ENCODE measurements around the gene CHST12.
"Not testable (repeated sequence)": the region's sequence is repeated elsewhere in the genome, so short reads cannot be mapped to it uniquely, and the experiment has no call there.

Gene CHST12

DNA sequence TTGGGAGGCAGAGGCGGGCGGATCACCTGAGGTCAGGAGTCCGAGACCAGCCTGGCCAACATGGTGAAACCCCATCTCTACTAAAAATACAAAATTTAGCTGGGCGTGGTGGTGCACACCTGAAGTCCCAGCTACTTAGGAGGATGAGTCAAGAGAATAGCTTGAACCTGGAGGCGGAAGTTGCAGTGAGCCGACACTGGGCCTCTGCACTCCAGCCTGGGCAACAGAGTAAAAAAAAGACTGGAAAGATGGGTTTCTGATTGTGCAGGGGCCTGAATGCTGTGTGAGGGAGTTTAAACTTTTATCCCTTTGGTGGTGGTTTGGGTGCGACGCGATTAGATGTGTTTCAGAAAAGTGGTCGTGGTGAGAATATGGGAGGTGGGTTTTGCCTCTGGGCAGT is 1.8 kb downstream of the CHST12 start:
- no peak for DNase-seq

DNA sequence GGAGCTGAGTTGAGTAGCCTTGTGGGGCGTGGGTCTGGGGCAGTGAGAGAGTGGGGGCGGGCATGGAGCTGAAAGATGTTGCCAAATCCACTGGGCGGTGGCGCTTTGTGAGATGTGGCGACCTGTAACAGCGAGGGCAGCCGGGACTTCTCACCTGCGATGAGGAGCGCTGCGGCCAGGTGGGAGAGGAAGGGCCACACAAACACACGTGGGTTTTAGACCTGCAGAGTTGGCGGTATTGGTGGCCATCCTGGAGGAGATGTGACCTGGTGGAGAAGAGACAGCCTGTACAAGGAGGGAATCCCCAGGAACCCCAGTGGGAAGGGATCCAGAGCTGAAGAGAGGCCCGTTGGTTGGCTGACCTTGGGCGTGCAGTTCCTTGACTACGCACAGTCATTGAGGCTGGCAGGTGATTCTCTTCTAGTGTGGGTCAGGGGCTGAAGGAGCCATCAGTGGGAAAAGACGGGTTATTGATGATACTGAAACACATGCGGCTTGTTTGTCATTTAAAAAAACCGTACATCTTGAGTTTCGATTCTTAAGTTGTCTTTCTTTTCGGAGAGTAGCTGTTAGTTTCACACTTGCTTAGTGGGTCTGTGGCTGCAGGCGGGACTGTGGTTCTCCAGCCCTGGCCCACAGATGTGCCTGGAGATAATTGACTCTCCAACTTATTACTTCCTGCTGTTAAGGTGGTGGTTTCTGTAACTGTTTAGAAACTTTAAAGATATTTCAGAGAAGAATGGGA is 2.4 kb downstream of the CHST12 start:
- no peak for DNase-seq

DNA sequence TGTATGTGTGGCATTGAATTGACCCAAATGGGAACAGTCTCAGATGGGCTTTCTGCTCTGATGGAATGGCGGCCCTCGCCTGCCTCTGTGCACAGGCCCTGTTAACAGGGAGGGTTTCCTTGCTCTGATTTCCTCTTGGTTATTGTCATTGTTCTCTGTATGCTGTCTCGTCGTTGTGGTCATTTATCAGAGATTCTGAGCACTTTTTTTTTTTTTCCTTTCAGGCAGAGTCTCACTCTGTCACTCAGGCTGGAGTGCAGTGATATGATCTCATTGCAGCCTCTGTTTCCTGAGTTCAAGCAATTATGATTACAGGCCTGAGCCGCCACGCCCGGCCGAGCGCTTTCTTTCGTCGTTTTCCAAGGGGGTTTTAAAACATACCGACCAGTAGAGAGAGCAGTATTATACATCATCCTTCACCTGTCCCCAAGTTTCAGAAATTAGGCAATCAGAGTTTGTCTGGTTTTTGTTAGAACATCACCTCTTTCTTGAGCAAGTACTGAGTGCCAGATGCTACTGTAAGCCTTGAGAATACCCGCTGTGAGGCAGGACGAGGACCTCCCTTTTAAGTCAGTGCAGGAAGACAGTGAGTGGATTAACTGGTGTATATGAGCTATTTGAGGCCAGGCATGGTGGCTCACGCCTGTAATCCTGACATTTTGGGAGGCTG is 6.5 kb downstream of the CHST12 start:
- no peak for DNase-seq

DNA sequence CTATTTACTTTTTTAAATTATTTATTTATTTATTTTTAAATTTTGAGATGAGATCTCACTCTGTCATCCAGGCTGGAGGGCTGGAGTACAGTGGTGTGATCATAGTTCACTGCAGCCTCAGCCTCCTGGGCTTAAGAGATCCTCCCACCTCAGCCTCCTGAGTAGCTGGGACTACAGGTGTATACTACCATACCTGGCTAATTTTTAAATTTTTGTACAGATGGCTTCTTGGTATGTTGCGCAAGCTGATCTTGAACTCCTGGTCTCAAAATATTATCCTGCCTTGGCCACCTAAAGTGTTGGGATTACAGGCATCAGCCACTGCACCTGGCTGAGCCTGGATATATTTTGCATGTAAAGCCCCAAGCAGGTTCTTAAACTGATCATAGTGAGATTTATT is 7.6 kb downstream of the CHST12 start:
- DNase-seq = no peak

DNA sequence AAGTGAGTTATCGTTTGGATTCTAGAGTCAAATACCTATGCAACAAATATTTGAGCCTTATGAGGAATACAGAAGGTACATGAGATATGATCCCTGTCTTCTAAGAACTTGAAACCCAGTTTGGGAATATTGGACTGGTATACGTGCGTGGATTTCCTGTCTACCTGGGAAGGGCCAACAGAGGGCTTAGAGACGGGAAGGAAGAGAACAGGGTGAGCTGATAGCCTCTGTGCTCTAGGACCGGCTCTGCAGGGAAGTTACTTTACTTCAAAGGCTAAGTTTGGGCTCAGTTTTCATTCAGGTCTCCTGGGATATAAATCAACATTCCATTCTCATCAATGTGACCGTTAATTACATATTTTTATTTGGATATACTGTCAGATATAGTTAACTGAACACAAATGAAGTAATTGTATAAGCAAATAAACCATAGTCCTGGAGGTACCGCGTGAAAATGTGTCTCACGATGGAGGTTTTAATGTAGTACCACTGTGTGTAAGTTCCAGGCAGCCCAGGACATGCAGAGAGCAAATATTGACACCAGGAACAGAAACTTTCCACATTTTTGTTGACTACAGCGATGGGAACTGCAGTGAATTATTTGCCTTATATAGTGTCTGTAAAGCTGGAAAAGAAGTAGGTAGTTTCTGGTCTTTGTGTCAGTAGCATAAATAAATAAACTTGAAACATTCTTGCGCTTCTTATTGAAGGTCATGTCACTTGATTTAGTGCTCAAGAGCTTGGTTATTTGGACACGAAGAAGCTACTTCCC is 8.6 kb downstream of the CHST12 start:
- no peak for DNase-seq

DNA sequence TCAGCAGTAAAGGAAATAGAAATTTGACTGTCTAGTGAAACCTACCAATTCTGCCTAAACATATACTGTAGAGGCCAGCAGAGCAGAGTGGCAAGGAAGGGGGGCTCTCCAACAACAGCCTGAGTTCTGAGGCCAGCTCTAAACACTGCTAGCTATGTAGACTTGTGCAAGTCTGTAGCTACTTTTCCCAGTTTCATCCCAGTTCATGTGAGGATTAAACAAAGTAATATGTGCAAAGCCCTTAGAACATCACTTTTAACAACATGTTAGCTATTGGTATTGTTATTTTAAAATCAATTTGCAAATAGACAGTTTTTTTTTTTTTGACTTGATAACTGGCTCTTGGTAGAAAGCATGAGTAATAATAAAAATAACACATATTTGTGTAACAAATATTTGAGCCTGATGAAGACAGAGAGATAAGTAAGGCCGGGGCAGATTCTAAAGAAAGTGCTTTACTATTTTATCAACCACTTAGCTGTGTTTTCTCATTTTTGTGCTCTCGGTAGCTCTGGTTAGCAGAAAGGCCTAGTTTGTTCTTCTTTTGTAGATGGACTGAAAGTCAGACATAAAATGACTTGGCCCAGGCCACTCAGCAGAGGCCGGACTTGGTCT is 9.3 kb downstream of the CHST12 start:
- no peak for DNase-seq

DNA sequence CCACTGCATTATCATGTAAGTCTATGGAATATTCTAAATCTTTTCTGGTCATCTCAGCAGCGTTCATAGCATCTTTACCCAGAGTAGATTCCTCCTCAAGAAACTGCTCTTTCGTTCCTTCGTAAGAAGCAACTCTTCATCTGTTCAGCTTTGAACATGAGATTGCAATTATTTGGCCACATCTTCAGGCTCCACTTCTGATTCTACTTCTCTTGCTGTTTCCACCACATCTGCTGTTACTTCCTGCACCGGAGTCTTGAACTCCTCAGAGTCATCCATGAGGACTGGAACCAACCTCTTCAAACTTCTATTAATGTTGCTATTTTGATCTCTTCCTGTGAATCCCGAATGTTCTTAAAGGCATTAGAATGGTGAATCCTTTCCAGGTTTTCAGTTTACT is 12.7 kb downstream of the CHST12 start:
- DNase-seq = no peak

DNA sequence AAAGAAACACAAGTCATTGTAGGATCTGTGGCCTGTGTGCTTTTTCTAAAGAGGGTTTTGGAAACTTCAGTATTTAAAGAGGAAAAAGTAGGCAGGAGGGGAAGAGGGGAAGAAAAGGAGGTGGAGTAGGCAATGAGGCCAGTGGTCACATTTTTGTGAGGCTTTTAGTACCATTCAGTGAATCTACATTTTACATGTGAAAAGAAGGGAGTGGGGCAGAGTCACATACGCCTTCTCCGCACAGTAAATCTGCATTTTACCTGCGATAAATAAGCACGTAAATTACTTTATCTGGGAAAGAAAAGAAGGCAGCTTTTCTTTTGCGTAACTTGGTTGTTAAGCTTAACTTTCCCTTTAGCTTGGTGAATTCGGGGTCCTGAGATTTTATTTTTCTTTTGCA is 13.2 kb downstream of the CHST12 start:
- DNase-seq = no peak

DNA sequence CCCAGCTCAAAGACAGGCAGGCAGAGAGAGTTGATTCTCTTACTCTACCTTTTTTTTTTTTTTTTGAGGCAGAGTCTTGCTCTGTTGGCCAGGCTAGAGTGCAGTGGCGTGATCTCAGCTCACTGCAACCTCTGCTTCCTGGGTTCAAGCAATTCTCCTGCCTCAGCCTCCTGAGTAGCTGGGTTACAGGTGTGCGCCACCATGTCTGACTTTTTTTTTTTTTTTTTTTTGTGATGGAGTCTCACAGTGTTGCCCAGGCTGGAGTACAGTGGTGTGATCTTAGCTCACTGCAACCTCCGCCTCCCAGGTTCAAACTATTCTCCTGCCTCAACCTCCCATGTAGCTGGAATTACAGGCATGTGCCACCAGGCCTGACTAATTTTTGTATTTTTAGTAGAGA is 13.8 kb downstream of the CHST12 start:
- DNase-seq = not testable (repeated sequence)

DNA sequence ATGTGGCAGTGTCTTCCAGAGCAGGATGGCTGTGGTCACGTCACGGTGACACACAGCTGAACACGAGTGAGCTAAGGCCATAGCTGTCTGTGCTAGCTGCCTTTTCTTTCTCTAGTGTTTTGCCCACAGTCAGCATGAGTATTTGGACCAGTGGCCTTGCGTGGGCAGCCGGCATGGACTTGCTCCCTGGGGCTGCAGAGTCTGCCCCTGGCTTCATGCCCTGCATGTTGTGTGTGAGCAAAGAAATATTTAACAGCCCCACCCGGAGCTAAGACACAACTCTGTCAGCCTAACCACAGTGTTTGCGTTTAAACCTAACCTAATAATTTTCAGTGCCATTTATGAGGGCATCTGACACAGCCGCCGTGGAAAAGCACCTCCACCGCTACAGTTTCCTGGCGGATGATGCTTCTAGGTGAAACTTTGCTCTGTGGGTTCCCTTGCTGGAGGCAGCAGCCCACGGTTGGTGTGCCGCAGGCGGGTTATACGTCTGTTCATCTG is 14.6 kb downstream of the CHST12 start:
- DNase-seq = no peak

DNA sequence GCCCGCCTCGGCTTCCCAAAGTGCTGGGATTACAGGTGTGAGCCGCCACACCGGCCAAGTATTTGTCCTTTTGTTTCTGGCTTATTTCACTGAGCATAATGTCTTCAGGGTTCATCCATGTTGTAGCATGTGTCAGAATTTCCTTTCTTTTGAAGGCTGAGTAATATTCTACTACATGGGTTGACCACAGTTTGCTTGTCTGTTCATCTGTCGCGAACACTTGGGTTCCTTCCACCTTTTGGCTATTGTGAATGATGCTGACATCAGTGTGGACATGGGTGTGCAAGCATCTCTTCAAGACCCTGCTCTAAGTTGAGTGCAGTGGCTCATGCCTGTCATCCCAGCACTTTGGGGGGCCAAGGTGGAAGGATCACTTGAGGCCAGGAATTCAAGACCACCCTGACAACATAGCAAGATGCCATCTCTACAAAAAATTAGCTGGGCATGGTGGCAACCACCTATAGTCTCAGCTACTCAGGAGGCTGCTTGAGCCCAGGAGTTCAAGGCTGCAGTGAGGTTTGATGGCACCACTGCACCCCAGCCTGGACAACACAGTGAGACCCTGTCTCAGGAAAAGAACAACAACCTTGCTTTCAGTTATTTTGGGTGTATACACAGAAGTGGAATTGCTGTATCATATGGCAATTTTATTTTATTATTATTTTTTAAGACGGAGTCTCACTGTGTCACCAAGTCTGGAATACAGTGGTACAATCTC is 17.0 kb downstream of the CHST12 start:
- DNase-seq = no peak

DNA sequence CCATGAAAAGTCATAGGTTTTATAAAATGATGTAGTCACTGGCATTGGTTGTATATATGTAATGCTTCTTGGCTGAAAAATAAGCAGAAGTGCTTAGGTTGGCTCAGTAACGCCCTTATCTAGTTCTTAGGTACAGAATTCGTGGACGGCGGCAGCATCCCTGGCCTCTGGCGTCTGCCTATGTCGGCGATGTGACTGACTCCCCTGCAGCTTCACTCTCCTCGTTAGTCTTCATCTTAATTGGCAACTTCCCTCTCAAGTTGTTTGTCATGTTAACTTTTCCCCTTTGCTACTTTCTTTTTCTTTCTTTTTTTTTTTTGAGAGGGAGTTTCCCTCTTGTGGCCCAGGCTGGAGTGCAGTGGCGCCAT is 18.5 kb downstream of the CHST12 start:
- DNase-seq = no peak

DNA sequence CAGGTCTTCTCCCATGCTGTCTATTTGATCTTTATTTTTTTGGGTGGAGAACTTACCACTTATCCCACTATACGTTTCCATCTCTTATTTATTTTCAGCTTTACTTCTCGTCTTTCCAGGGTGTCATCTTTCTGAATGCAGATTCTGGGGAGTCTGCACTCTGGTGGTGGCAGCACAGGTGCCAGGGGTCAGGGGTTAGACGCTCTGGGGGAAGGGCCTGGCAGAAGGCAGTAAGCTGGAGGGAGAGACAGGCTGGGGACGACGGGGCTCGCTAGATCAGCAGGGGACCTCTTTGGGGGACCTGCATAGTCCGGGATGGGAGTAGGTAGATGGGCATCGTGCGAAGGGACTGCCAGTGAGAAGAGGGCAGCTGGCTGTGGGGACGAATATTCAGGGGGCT is 22.3 kb downstream of the CHST12 start:
- DNase-seq = peak; percentile 42

DNA sequence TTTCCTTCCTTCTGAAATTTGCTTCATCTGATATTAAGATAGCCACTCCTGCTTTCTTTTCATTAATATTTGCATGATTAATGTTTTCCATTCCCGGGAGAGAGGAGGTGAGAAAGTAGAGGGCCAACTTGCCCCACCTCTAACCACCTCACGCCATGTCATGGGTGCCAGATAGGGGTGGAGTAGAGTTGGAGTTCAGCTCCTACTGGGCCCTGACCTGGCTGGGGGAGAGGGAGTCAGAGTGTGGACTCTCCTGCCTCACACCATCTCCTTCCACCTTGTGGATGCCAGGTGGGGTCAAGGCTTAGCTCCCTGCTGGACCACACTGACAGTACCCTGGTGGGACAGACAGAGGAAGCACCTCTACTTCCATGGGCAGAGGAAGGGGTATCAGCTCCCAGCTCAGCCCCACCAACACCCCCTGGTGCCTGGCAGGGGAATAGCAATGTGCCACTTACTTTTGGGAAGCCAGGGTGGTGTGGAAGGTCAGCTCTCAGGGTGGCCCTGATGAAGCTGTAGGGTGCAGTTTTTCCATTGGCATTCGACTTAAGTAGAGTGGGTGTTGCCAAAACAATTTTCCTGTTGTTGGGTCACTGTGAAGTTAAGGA is 28.0 kb downstream of the CHST12 start:
- DNase-seq = no peak

DNA sequence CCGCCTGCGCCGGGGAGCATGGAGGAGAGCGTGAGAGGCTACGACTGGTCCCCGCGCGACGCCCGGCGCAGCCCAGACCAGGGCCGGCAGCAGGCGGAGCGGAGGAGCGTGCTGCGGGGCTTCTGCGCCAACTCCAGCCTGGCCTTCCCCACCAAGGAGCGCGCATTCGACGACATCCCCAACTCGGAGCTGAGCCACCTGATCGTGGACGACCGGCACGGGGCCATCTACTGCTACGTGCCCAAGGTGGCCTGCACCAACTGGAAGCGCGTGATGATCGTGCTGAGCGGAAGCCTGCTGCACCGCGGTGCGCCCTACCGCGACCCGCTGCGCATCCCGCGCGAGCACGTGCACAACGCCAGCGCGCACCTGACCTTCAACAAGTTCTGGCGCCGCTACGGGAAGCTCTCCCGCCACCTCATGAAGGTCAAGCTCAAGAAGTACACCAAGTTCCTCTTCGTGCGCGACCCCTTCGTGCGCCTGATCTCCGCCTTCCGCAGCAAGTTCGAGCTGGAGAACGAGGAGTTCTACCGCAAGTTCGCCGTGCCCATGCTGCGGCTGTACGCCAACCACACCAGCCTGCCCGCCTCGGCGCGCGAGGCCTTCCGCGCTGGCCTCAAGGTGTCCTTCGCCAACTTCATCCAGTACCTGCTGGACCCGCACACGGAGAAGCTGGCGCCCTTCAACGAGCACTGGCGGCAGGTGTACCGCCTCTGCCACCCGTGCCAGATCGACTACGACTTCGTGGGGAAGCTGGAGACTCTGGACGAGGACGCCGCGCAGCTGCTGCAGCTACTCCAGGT is 29.7 kb downstream of the CHST12 start:
- DNase-seq = no peak

DNA sequence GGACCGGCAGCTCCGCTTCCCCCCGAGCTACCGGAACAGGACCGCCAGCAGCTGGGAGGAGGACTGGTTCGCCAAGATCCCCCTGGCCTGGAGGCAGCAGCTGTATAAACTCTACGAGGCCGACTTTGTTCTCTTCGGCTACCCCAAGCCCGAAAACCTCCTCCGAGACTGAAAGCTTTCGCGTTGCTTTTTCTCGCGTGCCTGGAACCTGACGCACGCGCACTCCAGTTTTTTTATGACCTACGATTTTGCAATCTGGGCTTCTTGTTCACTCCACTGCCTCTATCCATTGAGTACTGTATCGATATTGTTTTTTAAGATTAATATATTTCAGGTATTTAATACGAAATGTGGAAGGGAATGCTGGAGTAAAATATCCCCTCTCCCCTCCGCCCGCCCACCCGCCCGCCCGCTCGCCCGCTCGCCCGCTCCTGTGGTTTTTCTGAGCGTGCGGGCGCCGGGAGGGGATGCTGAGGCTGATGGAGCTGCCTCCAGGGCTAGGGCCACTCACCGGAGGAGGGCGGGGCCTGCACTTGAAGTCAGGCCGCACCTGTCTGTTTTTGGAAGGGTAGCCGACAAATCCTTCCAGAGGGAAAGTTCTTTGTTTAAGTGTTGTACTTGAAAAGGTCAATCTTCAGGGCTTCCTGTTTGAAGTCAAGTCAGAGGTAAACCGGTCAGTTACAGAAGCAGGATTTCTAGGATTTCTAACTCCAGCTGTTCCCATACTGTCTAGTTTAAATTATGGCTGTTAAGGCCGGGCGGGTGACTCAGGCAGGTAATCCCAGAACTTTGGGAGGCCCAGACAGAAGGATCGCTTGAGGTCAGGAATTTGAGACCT is 30.5 kb downstream of the CHST12 start:
- no peak for DNase-seq

DNA sequence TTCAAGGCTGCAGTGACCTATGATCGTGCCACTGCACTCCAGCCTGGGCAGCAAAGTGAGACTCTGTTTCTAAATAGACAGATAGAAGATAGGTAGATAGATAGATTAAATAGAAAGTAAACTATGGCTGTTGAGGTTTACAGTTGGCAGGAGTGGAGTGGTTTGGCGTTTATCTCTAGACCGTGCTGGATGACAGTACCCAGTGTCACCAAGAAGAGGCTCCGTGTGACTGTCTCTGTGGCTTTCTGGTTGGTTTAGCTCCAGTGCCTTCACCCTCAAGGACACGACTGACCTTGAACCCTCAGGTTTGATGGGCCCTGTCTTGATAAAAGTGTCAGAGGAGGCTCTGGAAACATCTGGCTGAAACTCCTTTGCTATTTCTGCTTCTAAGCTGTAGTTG is 31.7 kb downstream of the CHST12 start:
- DNase-seq = no peak

DNA sequence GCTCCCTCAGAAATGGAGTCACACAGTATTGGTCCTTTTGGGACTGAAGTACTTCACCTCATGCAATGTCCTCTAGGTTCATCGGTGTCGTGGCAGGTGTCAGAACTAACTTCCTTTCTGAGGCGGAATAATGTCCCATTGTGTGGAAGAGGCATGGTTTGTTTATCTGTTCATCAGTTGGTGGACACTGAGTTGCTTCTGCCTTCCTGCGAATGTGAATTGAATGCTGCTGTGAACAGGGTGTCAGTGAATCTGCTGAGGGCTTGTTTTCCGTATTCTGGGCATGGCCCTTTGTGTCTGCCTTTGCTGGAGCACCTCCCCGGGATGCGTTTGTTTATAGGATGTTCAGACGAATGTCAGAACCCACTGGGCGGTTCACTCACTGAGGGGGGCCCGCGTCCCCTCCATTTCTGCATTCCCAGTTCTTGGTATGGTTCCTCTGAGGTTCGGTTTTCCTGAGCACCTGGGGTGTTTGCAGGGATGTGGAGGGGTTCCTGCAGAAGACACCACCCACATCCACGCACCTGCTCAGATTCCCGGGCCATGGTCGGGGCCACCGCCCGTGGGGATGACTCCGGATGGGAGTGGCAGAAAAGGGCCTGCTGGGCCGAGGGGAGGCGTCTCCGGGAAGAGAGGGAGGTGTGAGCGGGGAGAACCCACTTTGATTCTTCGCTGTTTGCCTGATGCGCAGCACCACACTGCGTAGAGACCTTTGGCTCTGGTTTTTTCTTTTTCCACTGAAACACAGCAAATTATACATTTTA is 33.1 kb downstream of the CHST12 start:
- DNase-seq = no peak

DNA sequence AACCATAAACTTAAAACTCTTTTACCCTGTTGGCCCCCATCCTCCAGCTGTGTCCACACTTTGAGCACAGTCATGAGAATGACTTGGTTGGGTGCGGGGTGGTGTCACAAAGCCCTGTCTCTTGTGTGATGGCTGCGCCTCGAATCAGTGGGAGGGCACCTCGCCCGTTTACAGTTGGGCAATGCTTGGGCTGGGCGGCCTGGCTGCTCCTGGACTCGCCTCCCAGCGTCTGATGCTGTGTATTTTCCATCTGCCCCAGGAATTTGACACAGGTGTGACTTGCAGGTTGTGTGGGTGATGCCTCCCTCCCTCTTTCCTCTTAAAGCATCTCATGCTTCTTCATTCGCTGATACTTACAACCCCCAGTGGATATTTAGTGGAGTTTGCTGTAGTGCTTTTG is 33.7 kb downstream of the CHST12 start:
- DNase-seq = no peak

All from NCI-H146 (cell line).